A204.1 (cell line): ENCODE data around the gene CDHR1.

Experiments used
- FAIRE-seq: peaks from 2 replicates; lab custom pipeline; 2012; peaks lifted over from hg19 to GRCh38; lab: Jason Lieb, UNC

Gene CDHR1

DNA sequence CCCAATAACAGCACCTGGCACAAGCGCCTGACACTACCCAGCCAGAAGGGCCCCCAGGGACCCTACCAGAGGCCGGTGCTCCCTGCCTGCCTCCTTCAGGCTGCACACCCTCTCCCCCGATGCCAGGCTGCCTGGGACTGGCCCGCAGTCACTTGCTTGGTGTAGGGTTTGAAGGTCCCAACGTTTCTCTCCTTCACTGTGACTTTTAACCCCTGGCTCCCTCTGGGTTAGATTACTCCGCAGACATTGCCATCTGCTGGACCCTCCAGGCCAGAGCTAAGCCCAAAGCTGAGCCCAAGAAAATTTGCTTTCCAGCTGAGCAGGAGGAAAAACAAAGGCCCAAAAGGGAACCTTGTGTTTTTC, 6.9 kb downstream of the CDHR1 start:
- no peak for FAIRE-seq

DNA sequence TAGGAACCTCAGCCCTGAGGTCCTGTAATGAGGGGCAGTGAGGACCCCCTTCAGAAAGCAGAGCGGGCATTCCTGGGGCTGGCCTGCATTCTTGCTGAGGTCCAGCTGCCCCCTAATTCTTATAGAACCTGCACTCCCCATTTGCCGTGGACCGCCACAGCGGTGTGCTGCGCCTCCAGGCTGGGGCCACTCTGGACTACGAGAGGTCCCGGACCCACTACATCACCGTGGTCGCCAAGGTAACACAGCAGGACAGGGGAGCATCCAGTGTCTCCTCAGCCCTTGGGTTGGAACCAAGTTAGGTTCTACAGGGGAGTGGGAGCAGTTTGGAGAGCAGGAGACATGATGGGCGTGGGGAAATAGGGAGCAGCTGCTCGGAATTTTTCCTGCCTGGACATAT, 7.3 kb downstream of the CDHR1 start:
- no peak for FAIRE-seq

DNA sequence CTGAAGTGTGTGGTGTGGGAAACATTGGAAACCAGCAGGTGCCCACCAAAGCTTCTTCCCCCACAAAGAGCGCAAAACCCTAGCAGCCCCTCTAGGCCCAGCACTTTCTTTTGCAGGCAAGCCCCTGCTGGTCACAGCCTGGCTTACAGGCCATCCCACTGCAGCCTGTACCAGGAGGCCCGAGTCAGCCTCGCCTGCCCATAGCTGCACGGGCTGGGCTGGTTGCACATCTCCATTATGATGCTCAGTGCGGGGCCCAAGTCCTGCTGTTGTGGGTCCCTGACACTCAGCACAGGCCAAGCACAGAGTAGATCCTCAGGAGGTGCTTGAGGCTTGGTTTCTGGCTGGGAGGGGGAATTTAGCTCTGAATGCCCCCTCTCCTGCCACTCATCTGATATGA, 8.0 kb downstream of the CDHR1 start:
- FAIRE-seq = no peak

DNA sequence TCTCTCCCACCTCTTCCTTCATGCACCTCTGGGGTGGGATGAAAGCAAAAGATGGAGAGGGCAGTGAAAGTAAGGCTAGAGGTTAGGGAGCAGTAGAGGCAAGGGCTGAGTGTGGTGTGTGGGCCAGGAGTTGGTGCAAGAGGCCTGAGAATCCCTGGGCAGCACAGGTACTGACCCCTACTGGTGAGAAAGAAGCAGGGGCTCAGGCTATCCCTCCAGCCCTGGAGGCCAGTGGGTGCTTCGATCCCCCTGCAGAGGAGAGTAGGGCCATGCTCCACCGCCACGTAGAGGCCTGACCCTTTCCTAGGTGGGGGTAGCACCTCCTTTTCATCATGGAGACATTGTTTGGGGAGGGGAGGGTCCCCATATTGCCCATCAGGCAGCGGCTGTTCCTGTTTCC, 9.8 kb downstream of the CDHR1 start:
- FAIRE-seq = no peak

DNA sequence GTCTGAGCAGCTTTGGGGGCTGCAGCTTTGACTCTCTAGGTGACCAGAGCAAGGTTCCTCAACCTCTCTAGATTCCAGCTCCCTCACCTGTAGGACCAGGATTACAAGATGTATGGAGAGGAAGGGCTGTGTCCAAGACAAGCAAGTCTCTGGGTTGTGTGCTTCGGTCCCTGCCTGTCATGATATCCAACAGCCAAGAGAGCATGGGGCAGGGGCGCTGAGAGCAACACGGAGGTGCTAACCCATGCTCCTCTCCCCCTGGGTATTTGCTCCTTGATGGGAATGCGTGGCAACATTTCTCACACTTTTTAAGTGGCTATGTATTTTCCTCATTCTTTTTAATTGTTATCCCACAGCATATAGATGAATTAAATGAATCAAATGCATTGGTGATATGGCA, 10.3 kb downstream of the CDHR1 start:
- FAIRE-seq = no peak

DNA sequence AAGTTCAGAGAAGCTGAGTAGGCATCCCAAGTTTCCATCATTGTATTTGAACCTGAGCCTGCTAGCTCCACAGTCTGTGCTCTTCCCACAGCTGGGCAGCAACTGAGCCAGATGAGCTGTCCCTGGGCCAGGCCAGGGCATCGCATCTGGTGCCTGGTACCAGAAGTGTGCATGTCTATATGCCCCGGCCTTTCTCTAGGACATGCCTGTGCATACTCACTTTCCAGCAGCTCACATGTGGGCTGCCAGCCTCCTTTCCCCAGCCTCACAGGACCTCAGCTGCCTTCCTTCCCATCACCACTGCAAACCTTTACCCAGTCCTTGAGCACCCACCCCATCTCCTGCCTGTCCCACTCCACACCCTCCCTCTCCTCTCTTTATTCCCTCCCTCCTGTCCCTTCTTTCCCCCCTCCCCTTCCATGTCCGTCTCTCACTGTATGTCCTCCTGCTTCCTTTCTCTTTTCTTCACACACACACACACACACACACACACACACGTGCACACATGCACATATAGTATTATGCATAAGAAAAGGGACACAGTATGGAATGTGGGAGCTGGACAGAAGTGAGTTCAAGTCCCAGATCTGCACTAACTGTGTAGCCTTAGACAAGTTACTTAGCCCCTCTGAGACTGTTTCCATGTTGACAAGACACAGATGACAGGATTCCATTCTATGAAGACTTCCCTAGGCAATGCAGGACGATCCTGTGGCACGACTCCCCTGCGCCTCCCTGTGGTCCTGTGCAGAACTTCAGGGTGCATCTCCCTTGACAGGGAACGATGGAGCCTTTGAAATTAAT, 10.9 kb downstream of the CDHR1 start:
- no peak for FAIRE-seq

DNA sequence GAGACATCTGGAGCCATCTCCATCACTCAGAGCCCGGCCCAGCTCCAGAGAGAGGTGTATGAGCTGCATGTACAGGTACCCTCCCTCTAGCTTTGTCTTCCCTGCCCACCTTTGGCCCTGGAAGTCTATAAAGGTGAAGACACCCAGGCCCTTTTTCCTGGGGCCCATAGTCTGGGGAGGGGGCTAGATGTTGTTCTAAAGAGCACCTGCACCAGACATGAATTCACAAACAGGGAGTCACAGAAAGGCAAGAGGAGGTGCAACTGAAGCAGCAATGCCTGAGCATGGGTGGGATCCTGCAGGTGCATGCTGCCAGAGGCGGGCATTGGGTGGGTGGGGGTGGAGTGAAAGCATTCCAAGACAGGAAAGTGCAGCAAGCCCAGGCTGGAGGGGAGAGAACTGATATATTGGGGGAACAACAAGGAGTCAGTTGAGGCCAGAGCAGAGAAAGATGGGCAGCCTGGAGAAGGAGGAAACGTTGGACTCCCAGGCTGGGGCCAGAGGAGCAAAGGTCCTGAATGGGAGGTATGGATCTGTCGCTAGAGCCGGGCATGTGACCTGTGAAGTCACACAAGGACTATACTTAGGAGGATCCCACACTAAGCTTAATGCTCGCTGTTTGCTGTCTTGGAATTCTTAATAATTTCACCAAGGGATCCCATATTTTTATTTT, 11.7 kb downstream of the CDHR1 start:
- no peak for FAIRE-seq

DNA sequence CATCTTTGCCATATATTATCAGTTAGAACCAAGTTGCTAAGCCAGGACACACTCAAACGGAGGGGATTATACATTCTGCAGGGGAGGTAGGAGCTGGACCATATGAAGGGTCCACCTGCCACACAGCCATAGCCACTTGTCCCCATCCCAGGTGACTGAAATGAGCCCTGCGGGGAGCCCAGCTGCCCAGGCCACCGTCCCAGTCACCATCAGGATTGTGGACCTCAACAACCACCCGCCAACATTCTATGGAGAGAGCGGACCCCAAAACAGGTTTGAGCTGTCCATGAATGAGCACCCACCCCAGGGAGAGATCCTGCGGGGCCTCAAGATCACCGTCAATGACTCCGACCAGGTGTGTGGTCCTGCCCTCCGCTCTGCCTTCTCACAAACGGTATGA, 13.7 kb downstream of the CDHR1 start:
- no peak for FAIRE-seq

DNA sequence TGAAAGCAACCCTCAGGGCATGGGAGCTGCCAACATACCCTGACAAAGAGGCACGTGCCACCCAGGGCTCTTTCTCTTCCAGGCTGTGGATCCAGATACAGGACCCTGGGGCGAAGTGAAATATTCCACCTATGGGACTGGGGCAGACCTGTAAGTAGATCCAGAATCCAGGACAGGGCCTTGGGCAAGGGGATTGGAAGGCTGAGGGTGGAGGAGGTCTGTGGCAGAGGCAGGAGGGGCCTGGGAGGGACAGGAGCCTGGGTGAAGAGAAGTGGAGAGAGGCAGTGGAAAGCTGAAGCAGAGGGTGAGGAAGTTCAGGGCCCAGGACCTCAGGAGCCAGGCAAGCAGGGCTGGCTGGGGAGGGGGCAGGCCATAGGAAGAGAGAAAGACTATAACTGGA, 17.2 kb downstream of the CDHR1 start:
- FAIRE-seq = no peak

DNA sequence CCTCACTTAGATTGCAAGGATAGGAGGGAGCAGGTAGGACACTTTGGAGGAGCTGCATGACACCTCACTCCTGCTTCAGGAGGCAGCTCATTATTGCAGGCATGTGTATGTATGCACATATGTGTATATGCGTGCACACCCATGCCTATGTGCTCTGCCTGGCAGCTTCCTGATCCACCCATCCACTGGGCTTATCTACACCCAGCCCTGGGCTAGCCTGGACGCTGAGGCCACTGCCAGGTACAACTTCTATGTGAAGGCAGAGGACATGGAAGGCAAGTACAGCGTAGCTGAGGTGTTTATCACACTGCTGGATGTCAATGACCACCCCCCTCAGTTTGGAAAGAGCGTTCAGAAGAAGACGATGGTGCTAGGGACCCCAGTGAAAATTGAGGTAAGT, 17.7 kb downstream of the CDHR1 start:
- no peak for FAIRE-seq

DNA sequence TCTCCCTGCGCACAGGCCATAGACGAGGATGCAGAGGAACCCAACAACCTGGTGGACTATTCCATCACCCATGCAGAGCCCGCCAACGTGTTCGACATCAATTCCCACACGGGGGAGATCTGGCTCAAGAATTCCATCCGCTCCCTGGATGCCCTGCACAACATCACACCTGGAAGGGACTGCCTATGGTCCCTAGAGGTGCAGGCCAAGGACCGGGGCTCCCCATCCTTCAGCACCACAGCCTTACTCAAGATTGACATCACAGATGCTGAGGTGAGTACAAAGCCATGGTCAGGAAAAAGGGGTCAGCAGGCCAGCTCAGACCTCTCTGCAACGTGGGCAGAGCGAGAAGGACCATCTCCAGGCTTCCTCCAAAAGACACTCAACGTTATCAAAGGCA, 18.7 kb downstream of the CDHR1 start:
- FAIRE-seq = no peak

DNA sequence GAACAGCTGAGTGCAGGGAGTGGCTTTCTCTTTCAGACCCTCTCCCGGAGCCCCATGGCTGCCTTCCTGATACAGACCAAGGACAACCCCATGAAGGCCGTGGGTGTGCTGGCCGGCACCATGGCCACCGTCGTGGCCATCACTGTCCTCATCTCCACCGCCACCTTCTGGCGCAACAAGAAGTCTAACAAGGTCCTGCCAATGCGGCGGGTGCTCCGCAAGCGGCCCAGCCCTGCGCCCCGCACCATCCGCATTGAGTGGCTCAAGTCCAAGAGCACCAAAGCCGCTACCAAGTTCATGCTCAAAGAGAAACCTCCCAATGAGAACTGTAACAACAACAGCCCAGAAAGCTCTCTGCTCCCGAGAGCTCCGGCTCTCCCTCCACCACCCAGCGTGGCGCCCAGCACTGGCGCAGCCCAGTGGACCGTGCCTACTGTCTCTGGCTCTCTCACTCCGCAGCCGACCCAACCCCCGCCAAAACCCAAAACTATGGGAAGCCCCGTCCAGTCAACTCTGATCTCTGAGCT, 19.8 kb downstream of the CDHR1 start:
- FAIRE-seq = no peak

DNA sequence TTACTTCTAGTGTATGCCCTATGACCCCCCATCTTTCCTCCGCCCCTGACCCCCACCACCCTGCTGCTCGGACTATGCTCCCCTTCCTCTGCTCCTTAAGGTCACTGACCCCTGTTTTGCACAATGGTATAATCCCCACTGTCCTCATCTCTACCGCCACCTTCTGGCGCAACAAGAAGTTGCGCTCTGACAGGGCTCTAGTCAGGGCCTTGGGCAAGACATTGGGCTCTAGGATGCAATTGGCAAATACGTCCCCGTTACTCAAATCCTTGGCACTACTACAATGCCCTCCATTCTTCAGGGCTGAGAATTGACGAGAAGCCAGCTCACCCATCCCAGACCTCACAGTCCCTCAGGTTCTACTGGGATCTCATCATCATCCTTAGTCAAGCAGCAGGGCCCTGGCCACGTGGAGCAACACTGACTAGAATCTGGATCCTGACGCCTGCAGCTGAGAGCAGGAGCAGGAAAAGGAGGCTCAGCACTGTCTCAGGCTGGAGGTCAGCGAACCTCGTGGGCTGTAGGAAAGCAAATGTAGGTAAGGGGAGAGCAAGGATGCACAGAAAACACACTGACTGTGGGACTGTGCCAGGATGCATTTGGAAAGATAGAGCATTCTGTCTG, 20.4 kb downstream of the CDHR1 start:
- FAIRE-seq = no peak

DNA sequence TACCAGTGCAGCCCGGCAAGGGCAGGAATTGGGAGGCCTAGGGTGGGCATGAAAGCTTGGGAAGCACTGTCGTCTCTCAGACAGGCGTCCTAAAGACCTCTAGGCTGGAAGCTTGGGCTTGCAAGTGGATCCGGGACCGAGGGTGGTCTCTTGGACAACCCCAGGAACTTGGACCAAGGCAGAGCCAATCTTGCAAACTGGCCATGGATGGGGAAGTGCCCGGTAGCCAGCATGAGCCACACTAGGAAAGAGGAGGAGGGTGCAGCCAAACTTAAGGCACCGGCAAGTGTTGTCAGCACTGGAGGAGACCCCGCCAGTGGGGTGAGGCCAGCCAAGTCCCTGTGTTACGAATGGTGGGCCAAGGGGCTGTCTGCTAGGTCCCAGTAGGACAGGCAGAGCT, 22.5 kb downstream of the CDHR1 start:
- no peak for FAIRE-seq

DNA sequence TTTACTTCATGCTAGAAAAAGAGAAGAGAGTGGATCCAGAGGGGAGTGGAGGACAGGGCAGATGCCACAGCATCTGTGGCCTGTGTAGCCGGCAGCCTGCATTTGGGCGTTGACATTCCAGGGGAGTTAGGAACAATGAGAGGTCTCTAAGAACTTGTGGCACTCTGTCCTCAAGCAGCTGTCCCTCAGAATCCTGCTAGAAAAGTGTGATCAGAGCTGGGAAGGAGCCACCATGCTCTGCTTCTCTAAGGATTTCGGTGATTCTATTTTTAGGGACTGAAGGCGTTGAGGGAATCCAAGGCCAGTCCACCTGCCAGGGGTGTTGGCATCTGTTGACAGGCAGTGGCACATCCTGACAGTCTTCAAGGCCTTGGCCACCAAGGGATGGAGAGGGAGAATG, 23.4 kb downstream of the CDHR1 start:
- FAIRE-seq = no peak

DNA sequence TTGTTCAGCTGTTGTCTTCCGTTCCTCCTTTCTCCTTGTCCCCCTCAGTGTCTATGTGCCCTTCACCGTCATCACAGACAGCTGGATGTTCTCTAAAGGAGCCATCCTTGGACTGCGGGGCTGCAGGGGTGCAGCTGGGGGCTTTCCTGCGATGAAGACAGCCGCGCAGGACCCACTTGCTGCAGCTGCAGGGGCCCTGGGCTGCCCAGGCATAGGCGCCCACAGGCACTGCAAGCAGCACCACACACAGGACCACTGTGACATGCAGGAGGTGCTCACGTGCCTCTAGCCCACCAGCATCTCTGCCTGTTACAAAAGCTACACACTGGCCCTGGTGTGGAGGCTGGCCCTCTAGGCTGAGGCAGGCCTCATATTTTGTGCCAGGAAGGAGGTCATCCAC, 27.6 kb downstream of the CDHR1 start:
- FAIRE-seq = no peak

DNA sequence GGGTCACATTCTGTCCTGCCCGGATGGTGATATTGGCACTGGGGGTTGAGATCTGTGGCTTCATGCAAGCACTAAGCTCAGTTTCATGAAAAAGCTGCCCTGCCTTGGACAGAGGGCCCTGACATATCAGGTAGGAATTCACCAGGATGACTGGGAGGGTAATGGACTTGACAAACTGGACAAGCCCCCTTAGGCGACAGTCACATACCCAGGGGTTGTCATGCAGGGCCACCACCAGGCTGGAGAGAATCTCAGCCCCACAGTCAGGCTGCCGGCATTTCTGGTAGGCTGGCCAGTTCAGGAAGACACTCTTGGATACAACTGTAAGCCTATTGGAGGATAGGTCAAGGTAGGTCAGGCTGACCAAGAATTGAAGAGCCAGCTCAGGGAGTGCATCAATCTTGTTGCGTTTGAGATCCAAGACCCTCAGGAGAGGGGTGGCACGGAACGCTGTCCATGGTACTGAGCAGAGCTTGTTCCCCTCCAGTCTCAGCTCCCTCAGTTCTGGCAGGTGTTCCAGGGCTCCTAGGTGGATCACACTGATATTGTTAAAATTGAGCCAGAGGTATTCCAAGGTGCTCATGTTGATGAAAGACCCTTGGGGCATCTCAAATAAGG, 30.2 kb downstream of the CDHR1 start:
- FAIRE-seq = no peak

DNA sequence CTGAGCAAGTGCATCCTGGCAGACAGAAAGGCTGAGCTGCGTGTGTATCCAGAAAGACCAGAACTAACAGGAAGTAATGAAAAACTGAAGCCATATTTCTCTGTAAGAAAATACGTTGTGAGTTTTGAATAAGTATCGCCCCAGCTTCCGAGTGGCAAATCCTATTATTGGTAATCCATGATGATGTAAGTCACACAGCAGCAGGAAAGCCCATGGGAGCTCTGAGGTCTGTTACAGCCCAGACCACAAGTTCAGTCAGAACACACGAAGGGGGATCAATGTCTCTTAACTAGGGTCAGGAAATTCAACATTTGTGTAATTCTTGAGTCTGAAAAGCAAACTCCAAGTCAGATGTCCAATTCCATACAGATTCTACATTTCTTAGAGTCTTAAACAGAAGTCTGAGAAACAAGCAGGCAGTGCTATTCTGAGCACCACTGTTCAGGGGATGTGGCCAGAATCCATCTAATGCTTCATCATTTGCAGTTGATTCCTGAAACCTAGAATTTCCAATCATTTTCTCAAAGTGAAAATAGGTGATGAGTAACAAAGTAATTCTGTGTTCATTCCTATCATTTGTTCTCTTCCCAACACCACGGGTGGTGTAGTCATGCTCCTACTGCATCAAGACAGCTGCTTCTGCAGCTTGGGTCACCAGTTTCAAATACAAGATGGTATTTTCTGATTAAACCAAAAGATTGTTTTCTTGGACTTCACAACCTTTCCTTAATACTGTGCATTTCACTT, 31.3 kb downstream of the CDHR1 start, which contains the start of gene LRIT2:
TSS of gene LRIT2 (minus strand) at position 118 of the 747 bp plus-strand sequence. CDS start at position 94, 24 bp downstream.
- FAIRE-seq = no peak

DNA sequence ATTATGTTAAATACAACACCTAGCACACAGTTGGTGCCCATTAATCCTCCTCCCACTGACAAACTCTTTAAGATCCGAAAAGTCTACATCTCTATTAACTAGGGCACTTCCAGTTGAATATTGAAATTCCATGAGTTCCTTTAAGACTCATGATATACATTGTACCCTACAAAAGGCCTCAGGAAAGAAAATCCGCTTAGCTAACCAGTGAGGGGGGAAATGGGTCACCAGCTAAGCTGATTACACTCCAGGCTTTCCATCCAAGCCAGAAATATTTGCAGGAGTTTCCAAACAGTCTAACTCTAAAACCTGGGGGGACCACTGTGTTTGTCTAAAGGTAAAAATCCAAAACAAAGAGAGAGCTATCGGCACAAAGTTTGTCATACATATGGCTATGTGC, 32.3 kb downstream of the CDHR1 start:
- no peak for FAIRE-seq

DNA sequence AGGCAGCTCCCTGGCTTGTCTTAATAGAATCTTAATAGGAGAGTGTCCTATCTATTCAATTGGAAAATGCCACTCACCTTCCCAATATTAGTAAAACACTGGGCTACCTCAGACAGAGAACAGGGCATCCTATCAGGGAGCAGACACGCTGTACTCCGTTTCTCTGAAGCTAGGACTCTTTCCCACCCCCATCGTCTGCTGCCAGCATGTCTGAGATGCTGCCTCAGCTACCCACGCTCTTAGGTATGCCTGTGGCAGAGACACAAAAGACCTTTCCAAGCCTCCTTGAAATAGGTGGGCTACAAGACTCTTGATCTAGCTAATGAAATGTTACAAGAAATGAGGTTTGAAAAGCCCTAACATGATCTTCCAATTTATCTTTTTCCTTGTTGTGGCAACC, 33.5 kb downstream of the CDHR1 start:
- no peak for FAIRE-seq

DNA sequence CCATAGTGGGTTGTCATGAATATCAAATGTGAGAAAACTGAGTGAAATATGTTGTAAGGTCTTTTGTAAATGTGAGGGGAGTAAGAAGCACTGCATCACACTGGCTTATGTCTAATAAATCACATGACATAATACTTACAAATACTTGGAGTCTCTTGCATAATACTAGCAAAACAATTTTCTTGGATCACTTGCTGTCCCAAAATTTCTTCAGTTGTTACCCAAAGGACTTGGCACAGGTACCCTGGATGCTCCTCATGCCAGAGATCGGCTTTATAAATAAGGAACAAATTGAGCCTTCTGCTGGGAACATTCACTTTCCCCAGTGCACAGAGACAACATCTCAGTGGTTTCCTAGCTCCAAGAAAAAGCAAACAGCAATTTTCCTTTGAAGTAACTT, 36.0 kb downstream of the CDHR1 start:
- no peak for FAIRE-seq

DNA sequence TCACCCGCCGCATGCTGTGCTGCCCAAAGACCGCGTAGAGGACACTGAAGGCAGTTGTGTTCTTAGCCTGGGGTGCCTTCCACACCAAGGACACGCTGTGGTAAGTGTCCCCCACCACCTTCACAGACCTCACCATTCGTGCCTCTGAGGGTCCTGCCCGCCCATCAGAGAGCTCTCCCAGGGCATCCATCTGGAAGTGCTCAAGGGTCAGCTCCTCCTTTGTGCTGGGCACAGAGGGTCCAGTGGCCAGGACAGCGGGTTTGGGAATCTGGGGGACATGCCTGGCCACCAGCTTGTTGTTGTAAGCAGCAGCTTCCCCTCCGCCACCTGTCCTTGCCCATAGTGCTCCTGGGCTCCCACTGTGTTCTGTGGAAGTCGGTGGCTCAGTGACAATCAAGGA, 38.0 kb downstream of the CDHR1 start:
- FAIRE-seq = no peak
